ENCODE data around the gene VIL1. TPM values are rescaled to one million over a fixed set of nuclear protein-coding genes. Genes with fewer than 3 reads are reported as not detected.
A peak's percentile ranks its signal among the peaks of the same experiment; 100 is the strongest.

The VIL1 gene
- total and polyA plus RNA-seq, 2 of the 13 experiments (the other 11 are each of a cell fraction or from before 2014, with no cell fraction given), result 287 to 301 TPM

DNA sequence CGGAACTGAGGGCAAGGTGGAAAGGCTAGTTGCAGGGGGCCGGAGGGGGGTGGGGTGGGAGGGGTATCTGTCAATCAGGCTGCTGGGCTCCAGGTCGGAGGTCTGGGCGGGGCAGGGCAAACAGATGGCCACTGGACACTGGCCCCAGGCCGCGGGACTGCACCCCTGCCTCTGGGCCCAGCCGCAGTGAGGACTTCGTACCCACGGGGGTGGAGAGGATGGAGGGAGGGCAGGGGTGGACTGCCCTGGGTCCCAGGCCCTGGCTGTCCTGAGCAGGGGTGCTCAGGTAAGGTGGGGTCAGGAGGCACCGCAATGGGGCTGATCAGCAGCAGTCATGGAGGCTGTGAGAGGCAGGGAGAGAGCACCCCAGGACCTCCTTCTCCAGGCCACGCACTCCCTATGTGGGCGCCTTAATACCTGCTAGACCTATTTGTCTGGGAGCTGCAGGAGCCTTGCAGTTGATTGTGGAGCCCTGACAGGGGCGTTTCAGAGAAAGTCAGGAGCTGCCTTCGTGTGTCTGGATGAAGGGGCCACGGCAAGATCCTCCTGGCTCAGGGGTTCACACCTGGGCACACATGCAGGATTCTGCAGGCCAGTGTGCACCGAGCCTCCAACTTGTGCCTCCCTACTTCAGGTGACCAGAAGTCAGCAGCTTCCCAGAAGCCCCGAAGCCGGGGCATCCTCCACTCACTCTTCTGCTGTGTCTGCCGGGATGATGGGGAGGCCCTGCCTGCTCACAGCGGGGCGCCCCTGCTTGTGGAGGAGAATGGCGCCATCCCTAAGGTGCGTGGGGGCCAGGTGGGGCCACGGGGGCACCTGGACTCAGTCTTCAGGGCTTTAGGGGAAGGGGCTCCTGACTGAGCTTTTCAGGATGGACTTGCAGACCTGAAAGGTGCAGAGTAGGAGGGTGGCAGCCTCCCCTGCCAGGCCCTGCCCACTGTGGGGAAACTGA is 17.7 kb upstream of the VIL1 start (continued):
- TF ChIP-seq, protein P1, sequence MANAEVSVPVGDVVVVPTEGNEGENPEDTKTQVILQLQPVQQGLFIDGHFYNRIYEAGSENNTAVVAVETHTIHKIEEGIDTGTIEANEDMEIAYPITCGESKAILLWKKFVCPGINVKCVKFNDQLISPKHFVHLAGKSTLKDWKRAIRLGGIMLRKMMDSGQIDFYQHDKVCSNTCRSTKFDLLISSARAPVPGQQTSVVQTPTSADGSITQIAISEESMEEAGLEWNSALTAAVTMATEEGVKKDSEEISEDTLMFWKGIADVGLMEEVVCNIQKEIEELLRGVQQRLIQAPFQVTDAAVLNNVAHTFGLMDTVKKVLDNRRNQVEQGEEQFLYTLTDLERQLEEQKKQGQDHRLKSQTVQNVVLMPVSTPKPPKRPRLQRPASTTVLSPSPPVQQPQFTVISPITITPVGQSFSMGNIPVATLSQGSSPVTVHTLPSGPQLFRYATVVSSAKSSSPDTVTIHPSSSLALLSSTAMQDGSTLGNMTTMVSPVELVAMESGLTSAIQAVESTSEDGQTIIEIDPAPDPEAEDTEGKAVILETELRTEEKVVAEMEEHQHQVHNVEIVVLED (CRISPR knock-in tag; IDR thresholded peaks at IDR 0.05; ENCODE audit: borderline replicate concordance), result no peak
- TF ChIP-seq, protein P2, sequence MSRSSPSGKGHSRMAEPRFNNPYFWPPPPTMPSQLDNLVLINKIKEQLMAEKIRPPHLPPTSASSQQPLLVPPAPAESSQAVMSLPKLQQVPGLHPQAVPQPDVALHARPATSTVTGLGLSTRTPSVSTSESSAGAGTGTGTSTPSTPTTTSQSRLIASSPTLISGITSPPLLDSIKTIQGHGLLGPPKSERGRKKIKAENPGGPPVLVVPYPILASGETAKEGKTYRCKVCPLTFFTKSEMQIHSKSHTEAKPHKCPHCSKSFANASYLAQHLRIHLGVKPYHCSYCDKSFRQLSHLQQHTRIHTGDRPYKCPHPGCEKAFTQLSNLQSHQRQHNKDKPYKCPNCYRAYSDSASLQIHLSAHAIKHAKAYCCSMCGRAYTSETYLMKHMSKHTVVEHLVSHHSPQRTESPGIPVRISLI (CRISPR knock-in tag; IDR thresholded peaks at IDR 0.05; ENCODE audit: borderline replicate concordance), result peak; percentile 73; the same call in 1 of the 2 replicates
- no peak for TF ChIP-seq SRSF9 (IDR thresholded peaks at IDR 0.05; ENCODE audit: borderline replicate concordance, insufficient read depth, low read depth, low read length, poor library complexity, severe bottlenecking)
- TF ChIP-seq ZNF335 (CRISPR knock-in tag; IDR thresholded peaks at IDR 0.05), result peak; percentile 78
- TF ChIP-seq, protein P3, sequence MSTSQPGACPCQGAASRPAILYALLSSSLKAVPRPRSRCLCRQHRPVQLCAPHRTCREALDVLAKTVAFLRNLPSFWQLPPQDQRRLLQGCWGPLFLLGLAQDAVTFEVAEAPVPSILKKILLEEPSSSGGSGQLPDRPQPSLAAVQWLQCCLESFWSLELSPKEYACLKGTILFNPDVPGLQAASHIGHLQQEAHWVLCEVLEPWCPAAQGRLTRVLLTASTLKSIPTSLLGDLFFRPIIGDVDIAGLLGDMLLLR (CRISPR knock-in tag; IDR thresholded peaks at IDR 0.05), result no peak; the same call in none of the 2 replicates
- TF ChIP-seq ZNF331 (CRISPR knock-in tag; IDR thresholded peaks at IDR 0.05), result peak; percentile 91
- peak; percentile 99 for TF ChIP-seq ZSCAN31 (CRISPR knock-in tag; IDR thresholded peaks at IDR 0.05; ENCODE audit: low read depth)
- no peak for TF ChIP-seq ZNF883 (CRISPR knock-in tag; IDR thresholded peaks at IDR 0.05; ENCODE audit: not compliant biosample characterization)
- peak; percentile 99 for TF ChIP-seq MEIS2 (CRISPR knock-in tag; IDR thresholded peaks at IDR 0.05)
- TF ChIP-seq TOPORS (CRISPR knock-in tag; IDR thresholded peaks at IDR 0.05), result 0 out of 2 replicates have a peak, but pooled peaks have one; percentile 55
- TF ChIP-seq RXRB (CRISPR knock-in tag; IDR thresholded peaks at IDR 0.05; ENCODE audit: borderline replicate concordance), result peak; percentile 94
- peak; percentile 95 for TF ChIP-seq DPF2 (CRISPR knock-in tag; IDR thresholded peaks at IDR 0.05; ENCODE audit: borderline replicate concordance, low read depth)
- TF ChIP-seq, protein P4, sequence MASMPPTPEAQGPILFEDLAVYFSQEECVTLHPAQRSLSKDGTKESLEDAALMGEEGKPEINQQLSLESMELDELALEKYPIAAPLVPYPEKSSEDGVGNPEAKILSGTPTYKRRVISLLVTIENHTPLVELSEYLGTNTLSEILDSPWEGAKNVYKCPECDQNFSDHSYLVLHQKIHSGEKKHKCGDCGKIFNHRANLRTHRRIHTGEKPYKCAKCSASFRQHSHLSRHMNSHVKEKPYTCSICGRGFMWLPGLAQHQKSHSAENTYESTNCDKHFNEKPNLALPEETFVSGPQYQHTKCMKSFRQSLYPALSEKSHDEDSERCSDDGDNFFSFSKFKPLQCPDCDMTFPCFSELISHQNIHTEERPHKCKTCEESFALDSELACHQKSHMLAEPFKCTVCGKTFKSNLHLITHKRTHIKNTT (CRISPR knock-in tag; IDR thresholded peaks at IDR 0.05), result no peak
- TF ChIP-seq, protein P5, sequence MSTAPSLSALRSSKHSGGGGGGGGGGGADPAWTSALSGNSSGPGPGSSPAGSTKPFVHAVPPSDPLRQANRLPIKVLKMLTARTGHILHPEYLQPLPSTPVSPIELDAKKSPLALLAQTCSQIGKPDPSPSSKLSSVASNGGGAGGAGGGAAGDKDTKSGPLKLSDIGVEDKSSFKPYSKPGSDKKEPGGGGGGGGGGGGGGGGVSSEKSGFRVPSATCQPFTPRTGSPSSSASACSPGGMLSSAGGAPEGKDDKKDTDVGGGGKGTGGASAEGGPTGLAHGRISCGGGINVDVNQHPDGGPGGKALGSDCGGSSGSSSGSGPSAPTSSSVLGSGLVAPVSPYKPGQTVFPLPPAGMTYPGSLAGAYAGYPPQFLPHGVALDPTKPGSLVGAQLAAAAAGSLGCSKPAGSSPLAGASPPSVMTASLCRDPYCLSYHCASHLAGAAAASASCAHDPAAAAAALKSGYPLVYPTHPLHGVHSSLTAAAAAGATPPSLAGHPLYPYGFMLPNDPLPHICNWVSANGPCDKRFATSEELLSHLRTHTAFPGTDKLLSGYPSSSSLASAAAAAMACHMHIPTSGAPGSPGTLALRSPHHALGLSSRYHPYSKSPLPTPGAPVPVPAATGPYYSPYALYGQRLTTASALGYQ (CRISPR knock-in tag; IDR thresholded peaks at IDR 0.05), result no peak
- peak; percentile 14; the same call in 1 of the 2 replicates for TF ChIP-seq ZNF780A (CRISPR knock-in tag; IDR thresholded peaks at IDR 0.05)
- TF ChIP-seq ZNF772 (CRISPR knock-in tag; IDR thresholded peaks at IDR 0.05), result peak; percentile 97
- peak; percentile 90 for TF ChIP-seq GTF3A (CRISPR knock-in tag; conservative IDR thresholded peaks at IDR 0.05)
- no peak for TF ChIP-seq ZNF253 (CRISPR knock-in tag; IDR thresholded peaks at IDR 0.05; ENCODE audit: borderline replicate concordance)
- no peak for TF ChIP-seq ATM (IDR thresholded peaks at IDR 0.05; ENCODE audit: borderline replicate concordance)
- TF ChIP-seq ZBTB7B (CRISPR knock-in tag; IDR thresholded peaks at IDR 0.05), result peak; percentile 80

Measured in HepG2 (cell line).